Testis (tissue), 2 donors: ENCODE measurements around the gene SEC31A.

Source experiments
- CTCF ChIP-seq, 3 experiments: fragments of 450-650 bp in 2 of 3; fragments of 200-600 bp in 1 of 3; sonication (generic) in 1 of 3; IDR thresholded peaks; one replicate each; pipeline ENCODE4 v1.5.1; 2016 to 2019; ENCODE audit warnings: antibody characterized with exemption in 3 of 3, mild to moderate bottlenecking in 2 of 3, moderate library complexity in 1 of 3
- POLR2A ChIP-seq: fragments of 450-650 bp; IDR thresholded peaks from one replicate; pipeline ENCODE4 v1.6.1; 2017; ENCODE audit warnings: antibody characterized with exemption, mild to moderate bottlenecking, moderate library complexity

- TF ChIP-seq POLR2A, result no peak
- TF ChIP-seq CTCF (IDR thresholded peaks at IDR 0.05), result peak in 1 of 3 experiments; percentile 4
Measured at GRCh38 chr4:82900066-82900410, 9.1 kb upstream of the SEC31A start.
